GM12878 (cell line): Measurements from ENCODE around the gene ATXN1. TPM values are rescaled to one million over a fixed set of nuclear protein-coding genes. Genes with fewer than 3 reads are reported as not detected.

ENCODE experiments used
- ATAC-seq: fragments of 200-7000 bp; cut with Tn5 transposase; 3 replicates; pipeline ENCODE4 v1.9.1; 2020; ENCODE audit warnings: mild to moderate bottlenecking, moderate library complexity
- BruUV-seq: library from RNA; stranded (reverse); fragments of 400-500 nt; replicated peaks from 2 replicates; lab custom pipeline; 2021; lab: Mats Ljungman, UMichigan
- CTCF ChIA-PET: fragments of 300-600 bp; sonication (Branson Sonifier 250); formaldehyde crosslinking; extraction: SDS; loops from one replicate; lab custom pipeline; 2021; ENCODE audit warnings: inconsistent platforms; lab: Yijun Ruan, JAX
- POLR2A ChIA-PET: fragments of 350-600 bp; formaldehyde crosslinking; extraction: SDS; loops from one replicate; lab custom pipeline; 2021; ENCODE audit warnings: inconsistent platforms; lab: Charles Lee
- RAD21 ChIA-PET: fragments of 300-600 bp; sonication (Branson Sonifier 250); formaldehyde crosslinking; loops from one replicate; lab custom pipeline; 2023; ENCODE audit warnings: antibody characterized with exemption; ENCODE audit not compliant: unreplicated experiment; lab: Charles Lee
- SMC1A ChIA-PET: fragments of 300-600 bp; sonication (Branson Sonifier 250); formaldehyde crosslinking; loops from one replicate; lab custom pipeline; 2023; ENCODE audit not compliant: unreplicated experiment, uncharacterized antibody; lab: Charles Lee
- DNase-seq: peaks from one replicate; pipeline ENCODE4 v3.0.0-alpha.2; 2011; ENCODE audit warnings: low read depth, low spot score
- FAIRE-seq: peaks from 3 replicates; lab custom pipeline; 2011; peaks lifted over from hg19 to GRCh38; lab: Jason Lieb, UNC
- H2AFZ ChIP-seq: 2 replicates; pipeline ENCODE4 v1.6.0; 2011; ENCODE audit warnings: low read depth, low read length, control low read depth; ENCODE audit not compliant: control insufficient read depth
- H3K27ac ChIP-seq: 2 replicates; pipeline ENCODE4 v1.5.1; 2011; ENCODE audit warnings: control low read depth; ENCODE audit not compliant: control insufficient read depth, insufficient read depth
- H3K27me3 ChIP-seq, 2 experiments: replicated peaks in 1 of 2; 2 replicates each; pipeline versions ENCODE4 v1.6.0 to v1.6.1; 2011; ENCODE audit warnings: low read length in 1 of 2; ENCODE audit not compliant: control insufficient read depth in 2 of 2, insufficient read depth in 2 of 2
- H3K36me3 ChIP-seq, 2 experiments: 2 replicates each; pipeline ENCODE4 v1.5.1; 2011; ENCODE audit warnings: low read length in 1 of 2; ENCODE audit not compliant: control insufficient read depth in 2 of 2, insufficient read depth in 2 of 2
- H3K4me1 ChIP-seq: 2 replicates; pipeline ENCODE4 v1.6.1; 2011; ENCODE audit warnings: mild to moderate bottlenecking, low read length, moderate library complexity, mixed read lengths; ENCODE audit not compliant: control insufficient read depth, insufficient read depth
- H3K4me2 ChIP-seq: 2 replicates; pipeline ENCODE4 v1.6.0; 2011; ENCODE audit warnings: control low read depth; ENCODE audit not compliant: control insufficient read depth, insufficient read depth
- H3K4me3 ChIP-seq: fragments of 200-600 bp; sonication (generic); 2 replicates; pipeline ENCODE4 v1.5.1; 2016
- H3K79me2 ChIP-seq: 2 replicates; pipeline ENCODE4 v1.6.0; 2011; ENCODE audit warnings: low read length; ENCODE audit not compliant: control insufficient read depth, insufficient read depth
- H3K9ac ChIP-seq: 2 replicates; pipeline ENCODE4 v1.8.0; 2011; ENCODE audit warnings: low read length, control low read depth, mixed read lengths; ENCODE audit not compliant: control insufficient read depth, insufficient read depth
- H3K9me3 ChIP-seq: replicated peaks from 3 replicates; pipeline ENCODE4 v1.5.1; 2011; ENCODE audit warnings: mild to moderate bottlenecking, low read length; ENCODE audit not compliant: control insufficient read depth, insufficient read depth
- H4K20me1 ChIP-seq: 2 replicates; pipeline ENCODE4 v1.6.0; 2011; ENCODE audit not compliant: control insufficient read depth, insufficient read depth
- BCLAF1 ChIP-seq: fragments of 450-650 bp; IDR thresholded peaks from 2 replicates; pipeline ENCODE4 v1.6.1; 2017; ENCODE audit warnings: antibody characterized with exemption, mild to moderate bottlenecking, moderate library complexity
- CBX3 ChIP-seq: fragments of 200-600 bp; sonication (generic); IDR thresholded peaks from 2 replicates; pipeline ENCODE4 v1.6.1; 2016; ENCODE audit warnings: low read depth, borderline replicate concordance
- EED ChIP-seq: sonication (generic); IDR thresholded peaks from 2 replicates; pipeline ENCODE4 v1.6.1; 2016; ENCODE audit warnings: antibody characterized with exemption, low read depth
- HDGF ChIP-seq: fragments of 450-650 bp; IDR thresholded peaks from 2 replicates; pipeline ENCODE4 v1.6.1; 2016; ENCODE audit warnings: antibody characterized with exemption
- IKZF1 ChIP-seq: fragments of 450-650 bp; conservative IDR thresholded peaks from 2 replicates; pipeline ENCODE4 v1.6.1; 2017; ENCODE audit warnings: antibody characterized with exemption, mild to moderate bottlenecking
- IKZF2 ChIP-seq, 2 experiments: fragments of 450-650 bp; IDR thresholded peaks; 2 replicates each; pipeline ENCODE4 v1.6.1; 2017; ENCODE audit warnings: mild to moderate bottlenecking in 2 of 2, moderate library complexity in 2 of 2
- MTA2 ChIP-seq: fragments of 450-650 bp; IDR thresholded peaks from 2 replicates; pipeline ENCODE4 v1.6.1; 2016; ENCODE audit warnings: low read depth, mild to moderate bottlenecking, moderate library complexity
- NKRF ChIP-seq: fragments of 450-650 bp; conservative IDR thresholded peaks from 2 replicates; pipeline ENCODE4 v1.6.1; 2017; ENCODE audit warnings: mild to moderate bottlenecking, moderate library complexity
- SPI1 ChIP-seq: IDR thresholded peaks from 2 replicates; pipeline ENCODE4 v1.6.1; 2011; ENCODE audit warnings: low read depth, mild to moderate bottlenecking, low read length, moderate library complexity, borderline replicate concordance; ENCODE audit not compliant: insufficient read depth
- SREBF1 ChIP-seq: IDR thresholded peaks from 2 replicates; pipeline ENCODE4 v1.6.1; 2012; ENCODE audit warnings: mild to moderate bottlenecking, low read length
- ZSCAN29 ChIP-seq: fragments of 450-650 bp; IDR thresholded peaks from 2 replicates; pipeline ENCODE4 v1.6.1; 2017; ENCODE audit warnings: mild to moderate bottlenecking, moderate library complexity
- WGBS: methylation state at CpG from one replicate; pipeline ENCODE4 v1.1.6; 2016; ENCODE audit warnings: low lambda C conversion rate; ENCODE audit not compliant: insufficient replicate concordance, insufficient coverage; ENCODE audit errors: missing lambda C conversion rate; 5-methylcytosine and 5-hydroxymethylcytosine counted together
- in situ Hi-C: fragments of 300-500 bp; cut with MboI; formaldehyde crosslinking; loops from 9 replicates; pipeline ENCODE4 v1.14.3; 2018; ENCODE audit warnings: mixed read lengths
- intact Hi-C: fragments of 100-400 bp; cut with micrococcal nuclease; formaldehyde crosslinking; loops from one replicate; pipeline ENCODE4 v1.14.2; 2022; ENCODE audit not compliant: unreplicated experiment
- polyA plus RNA-seq, 11 experiments: library from polyadenylated mRNA; depleted of rRNA in 4 of 11; unstranded in 6 of 11; stranded (reverse) in 5 of 11; fragments of >200 nt; fragmentation: Nextera tagmentation in 4 of 11; fragmentation: Illumina TruSeq in 1 of 11; extraction: Ambion mirVana in 4 of 11; extraction: Trizol in 1 of 11; gene quantifications; 1 replicate in 1 of 11; 2 replicates in 10 of 11; pipeline versions ENCODE4 v1.2.1 to v1.2.3, GENCODE V29; 2011 to 2016; ENCODE audit warnings: inconsistent platforms in 2 of 11, missing spikeins in 2 of 11, low read depth in 1 of 11
- total RNA-seq, 4 experiments: library from RNA; depleted of rRNA in 3 of 4; stranded (reverse); fragments of >200 nt in 3 of 4; fragmentation: Illumina TruSeq in 1 of 4; extraction: Trizol in 1 of 4; gene quantifications; 2 replicates each; pipeline versions ENCODE4 v1.2.1 to v1.2.3, GENCODE V29; 2013 to 2021
- TF ChIP-seq, protein P1 (sequence below): fragments of 450-650 bp; IDR thresholded peaks from 2 replicates; pipeline ENCODE4 v1.6.1; 2016; ENCODE audit warnings: mild to moderate bottlenecking

The ATXN1 gene
- total and polyA plus RNA-seq, 10 of the 15 experiments (the other 5 are each of a cell fraction or from before 2014, with no cell fraction given) = 12.2 to 51.2 (median 20.5) TPM

DNA sequence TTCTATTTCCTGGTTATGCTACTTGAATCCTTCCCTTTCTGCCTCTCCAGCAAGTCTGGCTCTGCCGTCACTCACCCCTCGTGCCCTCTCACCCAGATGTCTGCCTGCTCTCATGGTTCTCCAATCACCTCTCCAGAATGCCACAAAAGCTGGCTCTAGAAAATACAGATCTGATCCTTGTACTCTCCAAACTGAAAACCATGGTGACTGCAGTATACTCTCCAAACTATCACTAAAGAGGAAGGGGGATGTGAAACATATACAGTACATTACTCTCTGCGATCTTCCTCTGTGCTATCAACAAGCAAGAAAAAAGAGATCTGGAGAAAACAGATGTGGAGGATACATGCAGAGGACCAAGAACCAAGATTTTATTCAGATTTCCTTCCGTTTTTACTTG is 91.1 kb downstream of the ATXN1 start:
- BruUV-seq = no TSS peak
- no peaks in the 10 kb centered on the region for H4K20me1 ChIP-seq
- CTCF ChIA-PET = interaction anchor here (1.6 to 2.5 kb wide), 2 partner anchors 11 to 93 kb away, joined by 5 to 6 read pairs; no protein-coding TSS in a partner anchor
- no peak overlapping the region for H2AFZ ChIP-seq
- TF ChIP-seq ZSCAN29 (no peak), IKZF1 (peak; percentile 46; the same call in 1 of the 2 replicates), BCLAF1 (no peak), IKZF2 (IDR thresholded peaks at IDR 0.05) (peak; percentile 39 to 49; a peak in 2 of 4 replicates), MTA2 (no peak; the same call in 1 of the 2 replicates), NKRF (no peak), SREBF1 (no peak), HDGF (0 out of 2 replicates have a peak, but pooled peaks have one; percentile 39), EED (peak; percentile 67), SPI1 (peak; percentile 83), CBX3 (no peak)
- TF ChIP-seq, protein P1, sequence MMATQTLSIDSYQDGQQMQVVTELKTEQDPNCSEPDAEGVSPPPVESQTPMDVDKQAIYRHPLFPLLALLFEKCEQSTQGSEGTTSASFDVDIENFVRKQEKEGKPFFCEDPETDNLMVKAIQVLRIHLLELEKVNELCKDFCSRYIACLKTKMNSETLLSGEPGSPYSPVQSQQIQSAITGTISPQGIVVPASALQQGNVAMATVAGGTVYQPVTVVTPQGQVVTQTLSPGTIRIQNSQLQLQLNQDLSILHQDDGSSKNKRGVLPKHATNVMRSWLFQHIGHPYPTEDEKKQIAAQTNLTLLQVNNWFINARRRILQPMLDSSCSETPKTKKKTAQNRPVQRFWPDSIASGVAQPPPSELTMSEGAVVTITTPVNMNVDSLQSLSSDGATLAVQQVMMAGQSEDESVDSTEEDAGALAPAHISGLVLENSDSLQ = peak; percentile 37; the same call in 1 of the 2 replicates
- RAD21 ChIA-PET = interaction anchor here (0.6 to 1.9 kb wide), 4 partner anchors 21 to 160 kb away, joined by 3 to 6 read pairs (median 4); no protein-coding TSS in a partner anchor
- H3K36me3 ChIP-seq = no peaks in the 10 kb centered on the region; a peak in 1 of 4 replicates
- H3K4me3 ChIP-seq = no peak overlapping the region
- peak overlapping the region; percentile 40 for H3K4me2 ChIP-seq
- no peaks in the 10 kb centered on the region for H3K27me3 ChIP-seq
- peaks cover 31% of the 10 kb centered on the region for H3K4me1 ChIP-seq
- no peak overlapping the region for H3K9ac ChIP-seq
- ATAC-seq = peak; percentile 83
- DNase-seq = no peak
- no peaks in the 10 kb centered on the region for H3K79me2 ChIP-seq
- SMC1A ChIA-PET = interaction anchor here (1.0 to 2.2 kb wide), 6 partner anchors 10 to 267 kb away, joined by 3 to 16 read pairs (median 6); no protein-coding TSS in a partner anchor
- peak; percentile 56 for FAIRE-seq
- in situ Hi-C loops = no loop called here
- 3% methylated on average over 4 of the region's 4 CpGs for WGBS
- H3K27ac ChIP-seq = peak overlapping the region; percentile 38
- intact Hi-C loops = no loop called here
- POLR2A ChIA-PET = interaction anchor here (1.0 kb wide), 1 partner anchor 21 kb away, joined by 3 read pairs; no protein-coding TSS in a partner anchor
- no peaks in the 10 kb centered on the region for H3K9me3 ChIP-seq
